ENCODE results near the gene TBC1D14. TPM values are rescaled to one million over a fixed set of nuclear protein-coding genes. Genes with fewer than 3 reads are reported as not detected.

Gene TBC1D14
- total RNA-seq, 6 experiments from 2014 or later, result 14.1 to 34.8 (median 30.6) TPM

GRCh38 chr4:6986072-6986780, 76.6 kb downstream of the TBC1D14 start:
- Histone ChIP-seq H3K36me3 (no peaks in the 10 kb centered on the region), H3K4me1 (peaks cover 0 to 36% (median 9%) of the 10 kb centered on the region in 4 donors), H3K4me3 (peak overlapping the region; percentile 71 to 88 (median 72)), H3K9me3 (no peaks in the 10 kb centered on the region), H3K27ac (peak overlapping the region; percentile 73 to 92 (median 85)), H3K27me3 (no peaks in the 10 kb centered on the region)
- no peak for TF ChIP-seq POLR2A (IDR thresholded peaks at IDR 0.05)
- no peak for TF ChIP-seq CTCF (IDR thresholded peaks at IDR 0.05)
- ATAC-seq (peak; percentile 48 to 65 (median 49)), DNase-seq (peak in 2 of 3 donors; percentile 58 to 65)
- intact Hi-C loops (cut with DNase I), result loop anchor here in 1 of 2 donors (10.0 kb wide), 1 partner anchor 61 kb away; no protein-coding TSS in a partner anchor
- 4% methylated on average over 20 of the region's 28 CpGs for WGBS (ENCODE audit: insufficient coverage, low coverage, low lambda C conversion rate, missing lambda C conversion rate)

- TF ChIP-seq CTCF (IDR thresholded peaks at IDR 0.05) (peak in 1 of 4 donors; percentile 3), POLR2A (IDR thresholded peaks at IDR 0.05) (peak; percentile 55)
- peak; percentile 97 to 98 (median 97) for DNase-seq
- no peaks in the 10 kb centered on the region for H3K36me3 ChIP-seq
- peaks cover 0 to 44% (median 12%) of the 10 kb centered on the region in 4 donors for H3K4me1 ChIP-seq
- no peaks in the 10 kb centered on the region for H3K9me3 ChIP-seq
- H3K4me3 ChIP-seq, result peak overlapping the region; percentile 71 to 88 (median 72)
- H3K27ac ChIP-seq, result peak overlapping the region; percentile 73 to 92 (median 85)
- ATAC-seq, result peak; percentile 94 to 97 (median 96)
- intact Hi-C loops (cut with DNase I), result loop anchor here in 1 of 2 donors (10.0 kb wide), 1 partner anchor 62 kb away; no protein-coding TSS in a partner anchor
- WGBS (ENCODE audit: insufficient coverage, low coverage, low lambda C conversion rate, missing lambda C conversion rate), result 0% methylated on average over 18 of the region's 78 CpGs
- H3K27me3 ChIP-seq, result no peaks in the 10 kb centered on the region
Measured at GRCh38 chr4:6986781-6987587, 77.4 kb downstream of the TBC1D14 start.

GRCh38 chr4:6987588-6987961, 77.9 kb downstream of the TBC1D14 start:
- Histone ChIP-seq H3K27me3 (no peaks in the 10 kb centered on the region), H3K4me1 (peaks cover 0 to 50% (median 15%) of the 10 kb centered on the region in 4 donors), H3K36me3 (no peaks in the 10 kb centered on the region), H3K9me3 (no peaks in the 10 kb centered on the region), H3K27ac (peak overlapping the region in 2 of 3 donors; percentile 63 to 85), H3K4me3 (peak overlapping the region; percentile 71 to 88 (median 72))
- ATAC-seq (no peak), DNase-seq (peak in 1 of 3 donors; percentile 35)
- intact Hi-C loops (cut with DNase I), result loop anchor here in 1 of 2 donors (10.0 kb wide), 1 partner anchor 63 kb away; no protein-coding TSS in a partner anchor
- 2% methylated on average over 15 of the region's 17 CpGs for WGBS (ENCODE audit: insufficient coverage, low coverage, low lambda C conversion rate, missing lambda C conversion rate)
- TF ChIP-seq CTCF (IDR thresholded peaks at IDR 0.05) (no peak), POLR2A (IDR thresholded peaks at IDR 0.05) (no peak)

GRCh38 chr4:6988016-6988715, 78.5 kb downstream of the TBC1D14 start:
- WGBS (ENCODE audit: insufficient coverage, low coverage, low lambda C conversion rate, missing lambda C conversion rate), result 39% methylated on average over 8 of the region's 13 CpGs
- H3K27me3 ChIP-seq, result no peaks in the 10 kb centered on the region
- H3K4me1 ChIP-seq, result peaks cover 0 to 55% (median 18%) of the 10 kb centered on the region in 4 donors
- intact Hi-C loops (cut with DNase I), result loop anchor here in 1 of 2 donors (10.0 kb wide), 1 partner anchor 63 kb away; no protein-coding TSS in a partner anchor
- H3K4me3 ChIP-seq, result peak overlapping the region; percentile 71 to 88 (median 72)
- TF ChIP-seq CTCF (IDR thresholded peaks at IDR 0.05), result no peak
- TF ChIP-seq POLR2A (IDR thresholded peaks at IDR 0.05), result no peak
- H3K9me3 ChIP-seq, result no peaks in the 10 kb centered on the region
- DNase-seq, result no peak
- H3K36me3 ChIP-seq, result peaks cover 0 to 2% (median 0%) of the 10 kb centered on the region in 4 donors
- no peak for ATAC-seq
- H3K27ac ChIP-seq, result peak overlapping the region in 1 of 3 donors; percentile 63

Data from right lobe of liver (tissue), 6 donors.